Measurements from ENCODE around the gene UBN2.

GRCh38 chr7:139254728-139255127 is 23.7 kb downstream of the UBN2 start:
- no peak for TF ChIP-seq CTCF (IDR thresholded peaks at IDR 0.05 in 8 of 11, conservative IDR thresholded peaks at IDR 0.05 in 3 of 11)
- no peak for TF ChIP-seq POLR2A (IDR thresholded peaks at IDR 0.05)

Measured in spleen (tissue), 7 donors.